Endothelial cell of hepatic sinusoid (primary cell): ENCODE data around the gene CGA.

Experiments used
- in situ Hi-C: cut with HindIII; loops from 2 replicates; pipeline ENCODE4 v1.10.0; 2017; ENCODE audit warnings: low sequenced_read_pairs

CGA gene

GRCh38 chr6:87089135-87089534 lies 5.8 kb downstream of the CGA start:
- in situ Hi-C loops, result no loop called here

- in situ Hi-C loops, result no loop called here
Observed at GRCh38 chr6:87088076-87088475, 6.8 kb downstream of the CGA start.

- in situ Hi-C loops, result no loop called here
Observed at GRCh38 chr6:87082160-87082721, 12.7 kb downstream of the CGA start.

DNA sequence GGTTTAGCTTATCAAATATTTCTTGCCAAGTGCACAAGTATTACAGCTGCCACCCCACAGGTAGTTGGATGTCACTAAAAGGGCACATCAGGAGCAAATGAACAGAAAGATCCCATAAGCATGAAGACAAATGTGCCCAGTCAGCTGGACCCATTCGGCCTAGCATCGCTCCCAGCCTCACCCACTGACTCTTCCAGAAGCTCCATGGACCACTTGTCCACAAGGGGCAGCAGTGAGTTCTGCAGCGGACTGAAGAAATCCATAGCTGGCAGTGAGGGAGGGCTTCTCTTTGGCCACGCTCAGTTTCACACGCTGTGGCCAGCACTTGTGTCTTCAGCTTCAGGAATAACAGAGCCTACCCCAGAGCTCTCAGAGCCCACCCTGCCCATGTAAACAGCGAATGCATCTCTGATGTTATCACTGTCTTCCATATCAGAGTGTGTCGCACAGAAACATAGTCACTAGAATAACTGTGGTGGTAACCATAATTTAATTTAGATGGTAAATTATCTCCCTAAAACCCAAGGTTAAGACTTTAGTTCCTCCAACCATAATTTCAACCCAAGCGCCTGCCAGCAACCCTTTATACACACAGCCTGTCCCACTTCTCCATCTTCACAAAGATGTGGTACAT lies 15.8 kb downstream of the CGA start:
- in situ Hi-C loops, result no loop called here

DNA sequence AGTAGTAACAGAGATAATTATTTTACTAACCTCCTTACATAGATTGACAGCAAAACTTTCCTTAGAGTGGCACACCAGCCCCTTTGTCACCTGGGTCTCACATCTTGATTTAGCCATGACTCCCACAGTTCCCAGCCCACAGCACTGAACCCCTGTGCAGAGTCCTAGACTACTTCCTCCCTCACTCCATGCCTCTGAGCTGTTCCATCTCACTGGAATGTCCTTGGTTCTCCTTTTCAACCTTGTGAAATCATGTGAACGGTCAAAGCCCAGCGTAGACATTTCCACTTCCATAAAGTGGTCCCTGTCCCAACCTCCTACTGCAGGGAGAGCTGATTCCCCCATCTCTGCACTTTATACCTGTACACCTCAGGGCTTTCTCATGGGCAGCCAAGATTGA lies 19.7 kb downstream of the CGA start:
- in situ Hi-C loops, result no loop called here

DNA sequence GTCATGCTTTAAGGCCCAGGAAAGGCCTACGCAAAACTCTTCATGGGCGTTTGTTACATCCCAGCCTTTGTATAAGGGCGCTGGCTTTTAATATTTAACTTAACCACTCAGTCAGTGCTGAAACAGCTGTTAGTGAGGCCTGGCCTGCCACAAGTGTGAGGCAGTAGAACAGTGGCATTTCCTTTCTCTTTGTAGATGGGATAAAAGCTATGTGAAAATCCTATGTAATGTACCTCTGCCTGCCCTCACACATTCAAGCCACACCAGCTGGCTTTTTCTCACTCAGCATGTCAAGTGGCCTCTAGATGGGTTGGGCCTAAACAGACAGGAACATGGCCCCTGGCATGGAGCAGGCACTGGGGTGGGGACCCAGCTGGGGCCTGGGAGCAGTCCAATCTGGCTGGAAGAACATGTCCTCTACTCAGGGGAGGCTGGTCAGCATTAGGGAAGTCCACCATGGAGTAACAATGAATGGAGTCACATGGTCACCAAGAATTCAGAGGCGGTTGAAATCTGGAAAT lies 20.7 kb downstream of the CGA start:
- in situ Hi-C loops, result no loop called here

GRCh38 chr6:87071683-87072082 lies 23.2 kb downstream of the CGA start:
- in situ Hi-C loops, result no loop called here

DNA sequence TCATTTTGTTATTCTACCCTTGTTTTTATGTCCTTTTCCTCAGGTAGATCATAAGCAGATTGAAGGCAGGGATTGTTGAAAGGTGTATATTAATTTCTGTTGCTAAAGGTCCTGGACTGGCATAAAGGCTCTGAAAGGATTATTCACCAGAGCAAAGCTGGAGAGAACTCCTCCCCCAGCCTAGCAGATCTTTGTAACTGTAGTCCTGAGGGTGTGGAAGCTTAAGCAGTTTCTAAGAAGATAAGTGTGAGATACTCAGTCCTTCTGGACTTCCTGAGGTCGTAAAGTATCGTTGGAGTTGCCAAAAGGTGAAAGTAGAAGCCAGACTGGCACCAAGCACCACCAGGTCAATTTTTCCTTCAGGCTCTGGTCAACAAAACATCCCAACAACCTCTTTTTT lies 24.2 kb downstream of the CGA start:
- in situ Hi-C loops, result no loop called here

DNA sequence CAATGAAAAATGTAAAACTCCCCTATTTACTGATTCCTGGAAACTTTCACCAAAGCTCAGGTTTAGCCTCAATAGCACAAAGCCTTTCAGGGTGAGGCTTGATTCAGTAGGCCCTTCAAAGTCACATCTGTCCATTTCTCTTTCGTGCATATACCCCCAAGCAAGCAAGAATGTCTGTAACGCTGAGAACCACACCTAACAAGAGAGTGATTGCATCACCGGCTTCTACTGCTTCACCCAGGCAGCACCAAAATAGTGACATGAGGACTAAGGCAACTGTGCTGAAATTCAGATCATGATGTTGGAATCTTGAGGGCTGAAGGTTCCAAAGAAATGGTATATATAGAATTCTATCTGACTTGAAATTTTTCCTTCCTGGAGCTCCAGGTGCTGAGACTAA lies 26.1 kb downstream of the CGA start:
- in situ Hi-C loops, result no loop called here

DNA sequence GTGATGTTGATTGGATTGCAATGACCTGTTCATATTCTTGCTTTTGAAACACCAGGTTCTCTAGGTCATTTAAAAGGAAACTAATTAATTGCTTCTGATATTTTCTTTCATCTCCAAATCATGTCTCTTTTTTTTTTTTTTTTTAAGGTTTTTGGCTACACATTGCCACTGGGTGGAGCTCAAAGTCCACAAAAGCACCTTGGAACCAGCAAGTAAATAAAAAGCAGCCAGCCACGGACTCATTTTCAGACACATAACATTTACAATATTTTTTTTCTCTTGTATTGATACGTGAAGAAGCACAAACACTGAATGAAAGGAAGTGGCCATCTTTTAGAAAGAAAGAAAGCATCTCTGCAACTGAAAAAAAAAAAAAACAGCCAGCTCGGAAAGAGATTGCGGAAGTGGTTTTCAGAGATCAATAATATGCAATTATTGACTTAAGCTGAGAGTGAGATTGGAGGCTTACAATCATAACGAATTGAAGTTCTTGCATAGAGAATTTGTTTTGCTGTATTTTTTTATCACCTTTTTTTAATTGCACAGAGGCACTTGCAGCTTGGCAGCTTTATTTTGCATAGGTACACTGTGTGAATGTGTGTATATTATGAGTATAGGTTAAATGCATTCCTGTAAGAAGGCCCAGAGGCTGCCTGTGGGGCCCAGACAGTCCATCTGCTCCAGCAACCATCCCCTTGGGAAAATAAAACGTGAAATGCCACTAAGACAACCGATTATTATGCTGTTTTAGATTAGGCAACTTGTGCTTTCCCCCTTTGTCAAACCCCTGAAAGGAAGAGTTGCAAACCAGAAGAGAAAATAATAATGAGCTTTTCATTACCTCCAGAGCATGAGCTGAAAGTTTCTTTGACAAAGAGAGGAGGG lies 28.2 kb downstream of the CGA start:
- in situ Hi-C loops, result no loop called here

- in situ Hi-C loops, result no loop called here
Observed at GRCh38 chr6:87065117-87065516, 29.8 kb downstream of the CGA start.

GRCh38 chr6:87059943-87060342 lies 35.0 kb downstream of the CGA start:
- in situ Hi-C loops, result no loop called here

GRCh38 chr6:87054143-87054833 lies 40.6 kb downstream of the CGA start:
- in situ Hi-C loops, result no loop called here

- in situ Hi-C loops, result no loop called here
Observed at GRCh38 chr6:87053312-87053711, 41.6 kb downstream of the CGA start.

DNA sequence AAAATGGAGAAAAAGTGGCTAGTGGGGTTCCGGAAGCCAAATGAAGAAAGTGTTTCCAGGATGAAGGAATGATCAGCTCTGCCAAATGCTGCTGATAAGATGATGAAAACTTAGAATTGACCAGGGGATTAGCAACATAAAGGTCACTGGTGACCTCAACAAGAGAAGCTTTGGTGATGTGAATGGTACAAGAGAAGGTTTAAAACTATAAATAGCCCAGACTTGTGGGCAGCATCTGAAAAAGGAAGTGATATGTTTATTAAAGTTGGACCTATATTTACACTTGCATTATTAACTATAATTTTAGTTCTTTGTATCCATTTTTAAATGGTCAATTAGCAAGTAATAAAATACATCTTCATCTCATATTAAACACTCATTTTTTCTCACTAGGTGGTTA lies 45.1 kb downstream of the CGA start:
- in situ Hi-C loops, result no loop called here

DNA sequence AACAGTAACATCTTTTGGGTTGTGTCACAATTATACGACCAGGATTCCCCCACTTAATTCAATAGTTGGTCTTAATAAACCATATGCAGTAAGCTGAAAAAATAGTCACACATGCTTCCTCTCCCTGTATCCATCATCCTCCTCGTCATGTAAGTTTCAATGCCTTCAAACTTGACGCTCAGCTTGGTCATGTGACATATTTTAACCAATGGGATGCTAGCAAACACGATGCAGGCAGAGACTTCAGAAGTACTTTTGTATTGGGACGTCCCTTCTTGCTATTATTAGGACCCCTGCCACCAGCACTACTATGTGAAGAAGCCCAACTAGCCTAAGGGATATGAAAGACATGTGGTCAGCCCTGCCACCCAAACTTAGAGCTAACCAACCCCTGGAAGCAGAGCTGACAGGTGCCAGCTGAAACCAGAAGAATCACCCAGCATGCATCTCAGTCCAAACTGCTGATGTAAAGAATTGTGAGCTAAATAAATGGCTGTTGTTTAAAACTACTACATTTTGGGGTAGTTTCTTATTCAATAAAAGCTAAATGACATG lies 49.3 kb downstream of the CGA start:
- in situ Hi-C loops, result no loop called here

GRCh38 chr6:87040729-87041128 lies 54.2 kb downstream of the CGA start:
- in situ Hi-C loops, result no loop called here
